HepG2 (cell line): ENCODE measurements around the gene VTN. TPM values are rescaled to one million over a fixed set of nuclear protein-coding genes. Genes with fewer than 3 reads are reported as not detected.
A peak's percentile ranks its signal among the peaks of the same experiment; 100 is the strongest.

Experiments
- BRF2 ChIP-seq: sonication (generic); formaldehyde crosslinking; IDR thresholded peaks from 2 replicates; pipeline ENCODE4 v1.8.1; 2022; ENCODE audit warnings: mild to moderate bottlenecking, missing genetic modification reagents
- CENPT ChIP-seq: sonication (generic); formaldehyde crosslinking; IDR thresholded peaks from 2 replicates; pipeline ENCODE4 v1.8.0; 2022; ENCODE audit warnings: low read depth, mild to moderate bottlenecking, moderate library complexity, missing genetic modification reagents
- JDP2 ChIP-seq: sonication (generic); formaldehyde crosslinking; IDR thresholded peaks from 2 replicates; pipeline ENCODE4 v1.8.1; 2022; ENCODE audit warnings: missing genetic modification reagents, borderline replicate concordance
- MBNL3 ChIP-seq: fragments of 250-450 bp; sonication (Bioruptor Pico); conservative IDR thresholded peaks from 2 replicates; pipeline ENCODE4 v1.8.0; 2022; ENCODE audit warnings: mild to moderate bottlenecking, inconsistent platforms
- NR2F2 ChIP-seq: IDR thresholded peaks from 2 replicates; pipeline ENCODE4 v1.6.1; 2012; ENCODE audit warnings: low read depth, inconsistent platforms, borderline replicate concordance
- RBM22 ChIP-seq: fragments of 200-400 bp; formaldehyde crosslinking; optimal IDR thresholded peaks from 2 replicates; pipeline ENCODE3; 2017; ENCODE audit warnings: mild to moderate bottlenecking, low read length, moderate library complexity
- REL ChIP-seq: sonication (generic); formaldehyde crosslinking; conservative IDR thresholded peaks from 2 replicates; pipeline ENCODE4 v1.8.0; 2022; ENCODE audit warnings: mild to moderate bottlenecking, missing genetic modification reagents, moderate library complexity
- ZNF142 ChIP-seq: sonication (generic); formaldehyde crosslinking; IDR thresholded peaks from 2 replicates; pipeline ENCODE4 v1.4.0; 2020; ENCODE audit warnings: missing genetic modification reagents
- ZNF205 ChIP-seq: IDR thresholded peaks from 2 replicates; pipeline ENCODE4 v1.6.1; 2018; ENCODE audit warnings: missing biosample characterization, missing genetic modification reagents
- ZNF232 ChIP-seq: sonication (generic); formaldehyde crosslinking; IDR thresholded peaks from 2 replicates; pipeline ENCODE4 v1.4.0; 2020; ENCODE audit warnings: missing genetic modification reagents, borderline replicate concordance
- ZNF773 ChIP-seq: sonication (generic); formaldehyde crosslinking; IDR thresholded peaks from 2 replicates; pipeline ENCODE4 v1.4.0; 2020; ENCODE audit warnings: missing genetic modification reagents, borderline replicate concordance
- polyA plus RNA-seq, 8 experiments: library from polyadenylated mRNA; depleted of rRNA in 3 of 8; stranded (reverse) in 7 of 8; unstranded in 1 of 8; fragments of >200 nt; fragmentation: Illumina TruSeq in 4 of 8; extraction: Trizol in 4 of 8; gene quantifications; 2 replicates each; pipeline versions ENCODE4 v1.2.1 to v1.2.3, GENCODE V29; 2011 to 2016; ENCODE audit warnings: low read depth in 4 of 8, missing spikeins in 1 of 8, mixed read lengths in 1 of 8; ENCODE audit not compliant: insufficient read depth in 1 of 8
- total RNA-seq, 5 experiments: library from RNA; depleted of rRNA; stranded (reverse); fragments of >200 nt; fragmentation: Illumina TruSeq; extraction: Trizol; gene quantifications; 2 replicates each; pipeline ENCODE4 v1.2.3, GENCODE V29; 2016; ENCODE audit warnings: low read depth in 1 of 5
- TF ChIP-seq, protein P1 (sequence below): sonication (generic); formaldehyde crosslinking; IDR thresholded peaks from 2 replicates; pipeline ENCODE4 v1.9.0; 2021; ENCODE audit warnings: mild to moderate bottlenecking, missing genetic modification reagents
- TF ChIP-seq, protein P2 (sequence below): sonication (generic); formaldehyde crosslinking; IDR thresholded peaks from 2 replicates; pipeline ENCODE4 v1.8.0; 2022; ENCODE audit warnings: low read depth, missing genetic modification reagents

The VTN gene
- total and polyA plus RNA-seq, 2 of the 13 experiments (the other 11 are each of a cell fraction or from before 2014, with no cell fraction given), result 108 to 131 TPM

GRCh38 chr17:28318759-28319597 is 51.1 kb downstream of the VTN start, which contains the start of gene TMEM97 (continued):
- peak; percentile 83 for TF ChIP-seq ZNF232
- TF ChIP-seq, protein P1, sequence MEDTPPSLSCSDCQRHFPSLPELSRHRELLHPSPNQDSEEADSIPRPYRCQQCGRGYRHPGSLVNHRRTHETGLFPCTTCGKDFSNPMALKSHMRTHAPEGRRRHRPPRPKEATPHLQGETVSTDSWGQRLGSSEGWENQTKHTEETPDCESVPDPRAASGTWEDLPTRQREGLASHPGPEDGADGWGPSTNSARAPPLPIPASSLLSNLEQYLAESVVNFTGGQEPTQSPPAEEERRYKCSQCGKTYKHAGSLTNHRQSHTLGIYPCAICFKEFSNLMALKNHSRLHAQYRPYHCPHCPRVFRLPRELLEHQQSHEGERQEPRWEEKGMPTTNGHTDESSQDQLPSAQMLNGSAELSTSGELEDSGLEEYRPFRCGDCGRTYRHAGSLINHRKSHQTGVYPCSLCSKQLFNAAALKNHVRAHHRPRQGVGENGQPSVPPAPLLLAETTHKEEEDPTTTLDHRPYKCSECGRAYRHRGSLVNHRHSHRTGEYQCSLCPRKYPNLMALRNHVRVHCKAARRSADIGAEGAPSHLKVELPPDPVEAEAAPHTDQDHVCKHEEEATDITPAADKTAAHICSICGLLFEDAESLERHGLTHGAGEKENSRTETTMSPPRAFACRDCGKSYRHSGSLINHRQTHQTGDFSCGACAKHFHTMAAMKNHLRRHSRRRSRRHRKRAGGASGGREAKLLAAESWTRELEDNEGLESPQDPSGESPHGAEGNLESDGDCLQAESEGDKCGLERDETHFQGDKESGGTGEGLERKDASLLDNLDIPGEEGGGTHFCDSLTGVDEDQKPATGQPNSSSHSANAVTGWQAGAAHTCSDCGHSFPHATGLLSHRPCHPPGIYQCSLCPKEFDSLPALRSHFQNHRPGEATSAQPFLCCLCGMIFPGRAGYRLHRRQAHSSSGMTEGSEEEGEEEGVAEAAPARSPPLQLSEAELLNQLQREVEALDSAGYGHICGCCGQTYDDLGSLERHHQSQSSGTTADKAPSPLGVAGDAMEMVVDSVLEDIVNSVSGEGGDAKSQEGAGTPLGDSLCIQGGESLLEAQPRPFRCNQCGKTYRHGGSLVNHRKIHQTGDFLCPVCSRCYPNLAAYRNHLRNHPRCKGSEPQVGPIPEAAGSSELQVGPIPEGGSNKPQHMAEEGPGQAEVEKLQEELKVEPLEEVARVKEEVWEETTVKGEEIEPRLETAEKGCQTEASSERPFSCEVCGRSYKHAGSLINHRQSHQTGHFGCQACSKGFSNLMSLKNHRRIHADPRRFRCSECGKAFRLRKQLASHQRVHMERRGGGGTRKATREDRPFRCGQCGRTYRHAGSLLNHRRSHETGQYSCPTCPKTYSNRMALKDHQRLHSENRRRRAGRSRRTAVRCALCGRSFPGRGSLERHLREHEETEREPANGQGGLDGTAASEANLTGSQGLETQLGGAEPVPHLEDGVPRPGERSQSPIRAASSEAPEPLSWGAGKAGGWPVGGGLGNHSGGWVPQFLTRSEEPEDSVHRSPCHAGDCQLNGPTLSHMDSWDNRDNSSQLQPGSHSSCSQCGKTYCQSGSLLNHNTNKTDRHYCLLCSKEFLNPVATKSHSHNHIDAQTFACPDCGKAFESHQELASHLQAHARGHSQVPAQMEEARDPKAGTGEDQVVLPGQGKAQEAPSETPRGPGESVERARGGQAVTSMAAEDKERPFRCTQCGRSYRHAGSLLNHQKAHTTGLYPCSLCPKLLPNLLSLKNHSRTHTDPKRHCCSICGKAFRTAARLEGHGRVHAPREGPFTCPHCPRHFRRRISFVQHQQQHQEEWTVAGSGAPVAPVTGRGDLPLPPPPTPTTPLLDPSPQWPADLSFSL (CRISPR knock-in tag), result no peak
- TF ChIP-seq RBM22, result no peak
- TF ChIP-seq CENPT (CRISPR knock-in tag), result peak; percentile 87
- TF ChIP-seq, protein P2, sequence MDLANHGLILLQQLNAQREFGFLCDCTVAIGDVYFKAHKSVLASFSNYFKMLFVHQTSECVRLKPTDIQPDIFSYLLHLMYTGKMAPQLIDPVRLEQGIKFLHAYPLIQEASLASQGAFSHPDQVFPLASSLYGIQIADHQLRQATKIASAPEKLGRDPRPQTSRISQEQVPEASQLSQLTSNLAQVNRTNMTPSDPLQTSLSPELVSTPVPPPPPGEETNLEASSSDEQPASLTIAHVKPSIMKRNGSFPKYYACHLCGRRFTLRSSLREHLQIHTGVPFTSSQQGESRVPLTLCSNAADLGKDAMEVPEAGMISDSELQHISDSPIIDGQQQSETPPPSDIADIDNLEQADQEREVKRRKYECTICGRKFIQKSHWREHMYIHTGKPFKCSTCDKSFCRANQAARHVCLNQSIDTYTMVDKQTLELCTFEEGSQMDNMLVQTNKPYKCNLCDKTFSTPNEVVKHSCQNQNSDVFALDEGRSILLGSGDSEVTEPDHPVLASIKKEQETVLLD (CRISPR knock-in tag), result no peak
- TF ChIP-seq JDP2 (CRISPR knock-in tag), result no peak
- TF ChIP-seq BRF2 (CRISPR knock-in tag), result peak; percentile 88
- TF ChIP-seq NR2F2, result no peak
- no peak for TF ChIP-seq REL (CRISPR knock-in tag)
- 0 out of 2 replicates have a peak, but pooled peaks have one; percentile 24 for TF ChIP-seq ZNF142 (CRISPR knock-in tag)
- TF ChIP-seq ZNF773 (CRISPR knock-in tag), result 0 out of 2 replicates have a peak, but pooled peaks have one; percentile 30
- TF ChIP-seq MBNL3 (CRISPR knock-in tag), result no peak
- no peak; the same call in 1 of the 2 replicates for TF ChIP-seq ZNF205 (CRISPR knock-in tag)
